LHCN-M2 (cell line): ENCODE results near the gene SSBP3. TPM values are rescaled to one million over a fixed set of nuclear protein-coding genes. Genes with fewer than 3 reads are reported as not detected.

Experiments used
- DNase-seq: peaks from one replicate; pipeline ENCODE4 v3.0.0-alpha.2; 2012; ENCODE audit warnings: low read depth
- total RNA-seq: library from RNA; depleted of rRNA; stranded (reverse); fragments of >200 nt; gene quantifications from 2 replicates; pipeline ENCODE4 v1.2.3, GENCODE V29; 2014

SSBP3 gene
- total RNA-seq, 1 experiment from 2014 or later = 20.8 TPM

GRCh38 chr1:54371942-54372275, 34.3 kb downstream of the SSBP3 start:
- DNase-seq = no peak

GRCh38 chr1:54371038-54371941, 34.9 kb downstream of the SSBP3 start:
- no peak for DNase-seq

GRCh38 chr1:54370287-54370989, 35.8 kb downstream of the SSBP3 start:
- no peak for DNase-seq

- no peak for DNase-seq
Measured at GRCh38 chr1:54367613-54368012, 38.6 kb downstream of the SSBP3 start.

GRCh38 chr1:54365847-54366246, 40.3 kb downstream of the SSBP3 start:
- no peak for DNase-seq

GRCh38 chr1:54365398-54365797, 40.8 kb downstream of the SSBP3 start:
- DNase-seq = no peak

GRCh38 chr1:54364995-54365394, 41.2 kb downstream of the SSBP3 start:
- no peak for DNase-seq

GRCh38 chr1:54364582-54364981, 41.6 kb downstream of the SSBP3 start:
- DNase-seq = no peak

GRCh38 chr1:54363925-54364324, 42.3 kb downstream of the SSBP3 start:
- no peak for DNase-seq

GRCh38 chr1:54362881-54363340, 43.3 kb downstream of the SSBP3 start:
- peak; percentile 41 for DNase-seq

GRCh38 chr1:54361342-54361741, 44.9 kb downstream of the SSBP3 start:
- no peak for DNase-seq

GRCh38 chr1:54360165-54361005, 45.8 kb downstream of the SSBP3 start:
- no peak for DNase-seq

- DNase-seq = no peak
Measured at GRCh38 chr1:54359393-54360162, 46.6 kb downstream of the SSBP3 start.

GRCh38 chr1:54358503-54359168, 47.6 kb downstream of the SSBP3 start:
- DNase-seq = no peak

- DNase-seq = no peak
Measured at GRCh38 chr1:54357967-54358366, 48.2 kb downstream of the SSBP3 start.

- no peak for DNase-seq
Measured at GRCh38 chr1:54356680-54357147, 49.5 kb downstream of the SSBP3 start.

- DNase-seq = no peak
Measured at GRCh38 chr1:54355931-54356679, 50.1 kb downstream of the SSBP3 start.

GRCh38 chr1:54354899-54355298, 51.3 kb downstream of the SSBP3 start:
- no peak for DNase-seq

- DNase-seq = no peak
Measured at GRCh38 chr1:54353959-54354358, 52.2 kb downstream of the SSBP3 start.

- DNase-seq = no peak
Measured at GRCh38 chr1:54352755-54353154, 53.4 kb downstream of the SSBP3 start.
